GM23338 (cell line): ENCODE results near the gene VMAC.

ENCODE experiments used
- CREB1 ChIP-seq: fragments of 250-450 bp; sonication (Bioruptor Pico); IDR thresholded peaks from 2 replicates; pipeline ENCODE4 v1.5.0; 2020; ENCODE audit warnings: low read depth, mild to moderate bottlenecking, moderate library complexity
- EZH2 ChIP-seq: fragments of 200-600 bp; sonication (generic); IDR thresholded peaks from one replicate; pipeline ENCODE4 v1.8.0; 2017; ENCODE audit warnings: antibody characterized with exemption, mild to moderate bottlenecking, low read depth; ENCODE audit not compliant: unreplicated experiment
- EZH2phosphoT487 ChIP-seq: fragments of 200-600 bp; sonication (generic); IDR thresholded peaks from one replicate; pipeline ENCODE4 v1.8.1; 2018; ENCODE audit warnings: antibody characterized with exemption; ENCODE audit not compliant: unreplicated experiment
- JUNB ChIP-seq: IDR thresholded peaks from one replicate; pipeline ENCODE4 v1.6.1; 2016; ENCODE audit warnings: antibody characterized with exemption; ENCODE audit not compliant: unreplicated experiment
- POLR2AphosphoS5 ChIP-seq: IDR thresholded peaks from 2 replicates; pipeline ENCODE4 v1.6.1; 2016; ENCODE audit warnings: antibody characterized with exemption, low read depth
- STAT1 ChIP-seq: IDR thresholded peaks from one replicate; pipeline ENCODE4 v1.6.1; 2016; ENCODE audit warnings: antibody characterized with exemption; ENCODE audit not compliant: unreplicated experiment
- ZNF331 ChIP-seq: fragments of 250-450 bp; sonication (Bioruptor Pico); IDR thresholded peaks from 2 replicates; pipeline ENCODE4 v1.5.0; 2020; ENCODE audit warnings: low read depth, mild to moderate bottlenecking, moderate library complexity
- TF ChIP-seq, protein P1 (sequence below), 2 experiments: fragments of 200-600 bp in 1 of 2; sonication (generic) in 1 of 2; conservative IDR thresholded peaks; 2 replicates each; pipeline versions ENCODE4 v1.5.1 to v1.6.1; 2016 to 2017; ENCODE audit warnings: antibody characterized with exemption in 2 of 2, low read depth in 2 of 2, mild to moderate bottlenecking in 2 of 2, moderate library complexity in 1 of 2
- TF ChIP-seq, protein P2 (sequence below): IDR thresholded peaks from one replicate; pipeline ENCODE4 v1.6.1; 2018; ENCODE audit warnings: antibody characterized with exemption; ENCODE audit not compliant: unreplicated experiment
- TF ChIP-seq, protein P3 (sequence below): fragments of 250-450 bp; sonication (Bioruptor Pico); IDR thresholded peaks from 2 replicates; pipeline ENCODE4 v1.5.0; 2020; ENCODE audit warnings: mild to moderate bottlenecking, moderate library complexity

DNA sequence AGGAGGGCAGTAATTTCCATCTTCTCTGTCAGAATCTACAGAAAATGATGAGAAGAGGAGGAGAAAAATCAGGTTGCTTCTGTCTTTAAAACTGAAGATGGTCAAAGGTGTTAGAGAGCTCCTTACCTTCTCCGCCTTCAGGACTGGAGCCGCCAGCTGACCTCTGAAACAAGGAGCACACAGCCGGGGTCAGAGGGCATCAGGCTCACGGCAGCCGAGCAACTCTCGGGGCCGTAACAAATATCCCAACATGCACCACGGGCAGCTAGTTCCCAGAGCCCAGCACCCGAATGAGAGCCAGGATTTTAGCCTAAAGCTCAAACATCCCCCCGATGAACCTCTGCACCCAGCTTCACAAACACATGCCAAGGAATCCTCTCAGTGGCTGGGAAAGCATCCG is 37.0 kb downstream of the VMAC start:
- TF ChIP-seq CREB1 (CRISPR knock-in tag), result no peak
- TF ChIP-seq EZH2phosphoT487, result no peak
- TF ChIP-seq, protein P1, sequence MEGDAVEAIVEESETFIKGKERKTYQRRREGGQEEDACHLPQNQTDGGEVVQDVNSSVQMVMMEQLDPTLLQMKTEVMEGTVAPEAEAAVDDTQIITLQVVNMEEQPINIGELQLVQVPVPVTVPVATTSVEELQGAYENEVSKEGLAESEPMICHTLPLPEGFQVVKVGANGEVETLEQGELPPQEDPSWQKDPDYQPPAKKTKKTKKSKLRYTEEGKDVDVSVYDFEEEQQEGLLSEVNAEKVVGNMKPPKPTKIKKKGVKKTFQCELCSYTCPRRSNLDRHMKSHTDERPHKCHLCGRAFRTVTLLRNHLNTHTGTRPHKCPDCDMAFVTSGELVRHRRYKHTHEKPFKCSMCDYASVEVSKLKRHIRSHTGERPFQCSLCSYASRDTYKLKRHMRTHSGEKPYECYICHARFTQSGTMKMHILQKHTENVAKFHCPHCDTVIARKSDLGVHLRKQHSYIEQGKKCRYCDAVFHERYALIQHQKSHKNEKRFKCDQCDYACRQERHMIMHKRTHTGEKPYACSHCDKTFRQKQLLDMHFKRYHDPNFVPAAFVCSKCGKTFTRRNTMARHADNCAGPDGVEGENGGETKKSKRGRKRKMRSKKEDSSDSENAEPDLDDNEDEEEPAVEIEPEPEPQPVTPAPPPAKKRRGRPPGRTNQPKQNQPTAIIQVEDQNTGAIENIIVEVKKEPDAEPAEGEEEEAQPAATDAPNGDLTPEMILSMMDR (conservative IDR thresholded peaks at IDR 0.05; ENCODE audit: low read depth in 2 of 2), result no peak
- TF ChIP-seq STAT1, result no peak
- TF ChIP-seq POLR2AphosphoS5, result no peak
- no peak for TF ChIP-seq EZH2
- no peak for TF ChIP-seq ZNF331 (CRISPR knock-in tag)
- TF ChIP-seq, protein P2, sequence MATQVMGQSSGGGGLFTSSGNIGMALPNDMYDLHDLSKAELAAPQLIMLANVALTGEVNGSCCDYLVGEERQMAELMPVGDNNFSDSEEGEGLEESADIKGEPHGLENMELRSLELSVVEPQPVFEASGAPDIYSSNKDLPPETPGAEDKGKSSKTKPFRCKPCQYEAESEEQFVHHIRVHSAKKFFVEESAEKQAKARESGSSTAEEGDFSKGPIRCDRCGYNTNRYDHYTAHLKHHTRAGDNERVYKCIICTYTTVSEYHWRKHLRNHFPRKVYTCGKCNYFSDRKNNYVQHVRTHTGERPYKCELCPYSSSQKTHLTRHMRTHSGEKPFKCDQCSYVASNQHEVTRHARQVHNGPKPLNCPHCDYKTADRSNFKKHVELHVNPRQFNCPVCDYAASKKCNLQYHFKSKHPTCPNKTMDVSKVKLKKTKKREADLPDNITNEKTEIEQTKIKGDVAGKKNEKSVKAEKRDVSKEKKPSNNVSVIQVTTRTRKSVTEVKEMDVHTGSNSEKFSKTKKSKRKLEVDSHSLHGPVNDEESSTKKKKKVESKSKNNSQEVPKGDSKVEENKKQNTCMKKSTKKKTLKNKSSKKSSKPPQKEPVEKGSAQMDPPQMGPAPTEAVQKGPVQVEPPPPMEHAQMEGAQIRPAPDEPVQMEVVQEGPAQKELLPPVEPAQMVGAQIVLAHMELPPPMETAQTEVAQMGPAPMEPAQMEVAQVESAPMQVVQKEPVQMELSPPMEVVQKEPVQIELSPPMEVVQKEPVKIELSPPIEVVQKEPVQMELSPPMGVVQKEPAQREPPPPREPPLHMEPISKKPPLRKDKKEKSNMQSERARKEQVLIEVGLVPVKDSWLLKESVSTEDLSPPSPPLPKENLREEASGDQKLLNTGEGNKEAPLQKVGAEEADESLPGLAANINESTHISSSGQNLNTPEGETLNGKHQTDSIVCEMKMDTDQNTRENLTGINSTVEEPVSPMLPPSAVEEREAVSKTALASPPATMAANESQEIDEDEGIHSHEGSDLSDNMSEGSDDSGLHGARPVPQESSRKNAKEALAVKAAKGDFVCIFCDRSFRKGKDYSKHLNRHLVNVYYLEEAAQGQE, result no peak
- no peak for TF ChIP-seq JUNB
- TF ChIP-seq, protein P3, sequence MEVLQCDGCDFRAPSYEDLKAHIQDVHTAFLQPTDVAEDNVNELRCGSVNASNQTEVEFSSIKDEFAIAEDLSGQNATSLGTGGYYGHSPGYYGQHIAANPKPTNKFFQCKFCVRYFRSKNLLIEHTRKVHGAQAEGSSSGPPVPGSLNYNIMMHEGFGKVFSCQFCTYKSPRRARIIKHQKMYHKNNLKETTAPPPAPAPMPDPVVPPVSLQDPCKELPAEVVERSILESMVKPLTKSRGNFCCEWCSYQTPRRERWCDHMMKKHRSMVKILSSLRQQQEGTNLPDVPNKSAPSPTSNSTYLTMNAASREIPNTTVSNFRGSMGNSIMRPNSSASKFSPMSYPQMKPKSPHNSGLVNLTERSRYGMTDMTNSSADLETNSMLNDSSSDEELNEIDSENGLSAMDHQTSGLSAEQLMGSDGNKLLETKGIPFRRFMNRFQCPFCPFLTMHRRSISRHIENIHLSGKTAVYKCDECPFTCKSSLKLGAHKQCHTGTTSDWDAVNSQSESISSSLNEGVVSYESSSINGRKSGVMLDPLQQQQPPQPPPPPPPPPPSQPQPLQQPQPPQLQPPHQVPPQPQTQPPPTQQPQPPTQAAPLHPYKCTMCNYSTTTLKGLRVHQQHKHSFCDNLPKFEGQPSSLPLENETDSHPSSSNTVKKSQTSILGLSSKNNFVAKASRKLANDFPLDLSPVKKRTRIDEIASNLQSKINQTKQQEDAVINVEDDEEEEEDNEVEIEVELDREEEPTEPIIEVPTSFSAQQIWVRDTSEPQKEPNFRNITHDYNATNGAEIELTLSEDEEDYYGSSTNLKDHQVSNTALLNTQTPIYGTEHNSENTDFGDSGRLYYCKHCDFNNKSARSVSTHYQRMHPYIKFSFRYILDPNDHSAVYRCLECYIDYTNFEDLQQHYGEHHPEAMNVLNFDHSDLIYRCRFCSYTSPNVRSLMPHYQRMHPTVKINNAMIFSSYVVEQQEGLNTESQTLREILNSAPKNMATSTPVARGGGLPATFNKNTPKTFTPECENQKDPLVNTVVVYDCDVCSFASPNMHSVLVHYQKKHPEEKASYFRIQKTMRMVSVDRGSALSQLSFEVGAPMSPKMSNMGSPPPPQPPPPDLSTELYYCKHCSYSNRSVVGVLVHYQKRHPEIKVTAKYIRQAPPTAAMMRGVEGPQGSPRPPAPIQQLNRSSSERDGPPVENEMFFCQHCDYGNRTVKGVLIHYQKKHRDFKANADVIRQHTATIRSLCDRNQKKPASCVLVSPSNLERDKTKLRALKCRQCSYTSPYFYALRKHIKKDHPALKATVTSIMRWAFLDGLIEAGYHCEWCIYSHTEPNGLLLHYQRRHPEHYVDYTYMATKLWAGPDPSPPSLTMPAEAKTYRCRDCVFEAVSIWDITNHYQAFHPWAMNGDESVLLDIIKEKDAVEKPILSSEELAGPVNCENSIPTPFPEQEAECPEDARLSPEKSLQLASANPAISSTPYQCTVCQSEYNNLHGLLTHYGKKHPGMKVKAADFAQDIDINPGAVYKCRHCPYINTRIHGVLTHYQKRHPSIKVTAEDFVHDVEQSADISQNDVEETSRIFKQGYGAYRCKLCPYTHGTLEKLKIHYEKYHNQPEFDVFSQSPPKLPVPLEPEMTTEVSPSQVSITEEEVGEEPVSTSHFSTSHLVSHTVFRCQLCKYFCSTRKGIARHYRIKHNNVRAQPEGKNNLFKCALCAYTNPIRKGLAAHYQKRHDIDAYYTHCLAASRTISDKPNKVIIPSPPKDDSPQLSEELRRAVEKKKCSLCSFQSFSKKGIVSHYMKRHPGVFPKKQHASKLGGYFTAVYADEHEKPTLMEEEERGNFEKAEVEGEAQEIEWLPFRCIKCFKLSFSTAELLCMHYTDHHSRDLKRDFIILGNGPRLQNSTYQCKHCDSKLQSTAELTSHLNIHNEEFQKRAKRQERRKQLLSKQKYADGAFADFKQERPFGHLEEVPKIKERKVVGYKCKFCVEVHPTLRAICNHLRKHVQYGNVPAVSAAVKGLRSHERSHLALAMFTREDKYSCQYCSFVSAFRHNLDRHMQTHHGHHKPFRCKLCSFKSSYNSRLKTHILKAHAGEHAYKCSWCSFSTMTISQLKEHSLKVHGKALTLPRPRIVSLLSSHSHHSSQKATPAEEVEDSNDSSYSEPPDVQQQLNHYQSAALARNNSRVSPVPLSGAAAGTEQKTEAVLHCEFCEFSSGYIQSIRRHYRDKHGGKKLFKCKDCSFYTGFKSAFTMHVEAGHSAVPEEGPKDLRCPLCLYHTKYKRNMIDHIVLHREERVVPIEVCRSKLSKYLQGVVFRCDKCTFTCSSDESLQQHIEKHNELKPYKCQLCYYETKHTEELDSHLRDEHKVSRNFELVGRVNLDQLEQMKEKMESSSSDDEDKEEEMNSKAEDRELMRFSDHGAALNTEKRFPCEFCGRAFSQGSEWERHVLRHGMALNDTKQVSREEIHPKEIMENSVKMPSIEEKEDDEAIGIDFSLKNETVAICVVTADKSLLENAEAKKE (CRISPR knock-in tag), result no peak
